ENCODE measurements around the gene MXI1.

DNA sequence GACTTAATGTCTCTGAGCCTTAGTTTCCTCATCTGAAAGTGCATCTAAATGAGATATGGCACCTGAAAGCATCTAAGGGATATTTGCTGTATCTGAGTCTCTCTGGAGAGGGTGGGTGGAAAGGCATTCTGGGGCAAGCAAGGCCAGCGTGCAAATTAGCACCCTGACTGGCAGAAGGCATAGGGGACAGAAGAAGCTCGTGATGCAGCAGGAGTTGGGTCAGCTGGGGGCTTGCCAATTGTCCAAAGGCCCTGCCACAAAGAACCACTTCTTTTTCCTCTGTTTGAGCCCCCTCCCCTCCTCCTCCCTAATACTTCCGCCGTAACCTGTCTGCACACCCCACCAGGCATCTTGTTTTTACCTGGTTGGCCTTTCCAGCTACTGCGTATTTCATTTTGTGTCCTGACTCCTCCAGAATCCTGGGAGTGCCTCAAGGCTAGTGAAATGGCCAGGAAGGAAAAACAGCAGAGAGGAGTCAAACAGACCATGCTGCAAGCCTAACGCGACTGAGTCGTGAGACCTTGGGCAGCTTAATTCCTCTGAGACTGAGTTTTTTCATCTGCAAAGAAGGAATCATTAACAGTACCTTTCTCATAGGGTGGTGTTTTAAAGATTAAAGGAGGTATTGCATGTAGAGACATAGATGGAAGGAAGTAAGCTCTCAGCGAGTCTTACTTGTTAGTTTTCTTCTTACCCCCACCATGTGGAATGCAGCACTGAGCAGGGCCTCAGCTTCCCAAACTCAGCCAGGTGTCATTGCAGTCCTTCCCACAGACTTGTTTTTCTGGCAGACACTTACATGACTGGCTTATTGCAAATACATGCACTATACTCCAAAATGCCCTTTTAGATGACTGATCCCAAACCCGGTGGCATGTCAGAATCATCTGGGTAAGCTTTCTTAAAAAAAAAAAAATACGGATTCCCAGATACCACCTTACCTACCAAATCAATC is 49.1 kb upstream of the MXI1 start:
- TF ChIP-seq POLR2AphosphoS5 (IDR thresholded peaks at IDR 0.05) = no peak
- no peak for TF ChIP-seq POLR2A (IDR thresholded peaks at IDR 0.05)
- TF ChIP-seq, protein P1, sequence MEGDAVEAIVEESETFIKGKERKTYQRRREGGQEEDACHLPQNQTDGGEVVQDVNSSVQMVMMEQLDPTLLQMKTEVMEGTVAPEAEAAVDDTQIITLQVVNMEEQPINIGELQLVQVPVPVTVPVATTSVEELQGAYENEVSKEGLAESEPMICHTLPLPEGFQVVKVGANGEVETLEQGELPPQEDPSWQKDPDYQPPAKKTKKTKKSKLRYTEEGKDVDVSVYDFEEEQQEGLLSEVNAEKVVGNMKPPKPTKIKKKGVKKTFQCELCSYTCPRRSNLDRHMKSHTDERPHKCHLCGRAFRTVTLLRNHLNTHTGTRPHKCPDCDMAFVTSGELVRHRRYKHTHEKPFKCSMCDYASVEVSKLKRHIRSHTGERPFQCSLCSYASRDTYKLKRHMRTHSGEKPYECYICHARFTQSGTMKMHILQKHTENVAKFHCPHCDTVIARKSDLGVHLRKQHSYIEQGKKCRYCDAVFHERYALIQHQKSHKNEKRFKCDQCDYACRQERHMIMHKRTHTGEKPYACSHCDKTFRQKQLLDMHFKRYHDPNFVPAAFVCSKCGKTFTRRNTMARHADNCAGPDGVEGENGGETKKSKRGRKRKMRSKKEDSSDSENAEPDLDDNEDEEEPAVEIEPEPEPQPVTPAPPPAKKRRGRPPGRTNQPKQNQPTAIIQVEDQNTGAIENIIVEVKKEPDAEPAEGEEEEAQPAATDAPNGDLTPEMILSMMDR (IDR thresholded peaks at IDR 0.05) = no peak
